Measurements from ENCODE around the gene CAPZB. TPM values are rescaled to one million over a fixed set of nuclear protein-coding genes. Genes with fewer than 3 reads are reported as not detected.
"Not testable (repeated sequence)": the region's sequence is repeated elsewhere in the genome, so short reads cannot be mapped to it uniquely, and the experiment has no call there.

Gene CAPZB
- polyA plus RNA-seq, 1 experiment, result 276 TPM

DNA sequence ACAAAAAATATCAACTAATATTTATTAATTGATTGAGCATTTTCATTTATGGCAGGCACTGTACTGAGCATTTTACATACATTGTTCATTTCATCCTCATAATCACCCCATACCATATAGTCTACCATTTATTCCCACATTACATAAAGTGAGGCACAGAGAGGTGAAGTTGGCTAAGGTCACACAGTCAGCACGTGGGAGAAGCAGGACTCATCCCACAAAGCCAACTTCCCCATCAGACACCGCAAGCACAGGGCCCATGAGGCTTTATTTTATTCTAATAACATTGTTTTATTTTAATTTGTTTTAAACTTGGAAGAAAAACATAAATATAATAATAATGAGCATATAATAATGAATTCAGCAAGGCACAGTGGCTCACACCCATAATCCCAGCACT is 43.1 kb upstream of the CAPZB start:
- Histone ChIP-seq H3K27me3 (ENCODE audit: control insufficient read depth, insufficient read depth, low read length) (no peaks in the 10 kb centered on the region), H3K36me3 (ENCODE audit: control insufficient read depth, insufficient read depth, low read length) (no peaks in the 10 kb centered on the region), H3K4me3 (ENCODE audit: low read depth, low read length) (no peak overlapping the region)
- POLR2A ChIA-PET, result no interaction called here
- no peak for DNase-seq (ENCODE audit: low read depth)
- CTCF ChIA-PET, result no interaction called here
- TF ChIP-seq CTCF (IDR thresholded peaks at IDR 0.05; ENCODE audit: insufficient read depth, low read depth, low read length), result no peak

DNA sequence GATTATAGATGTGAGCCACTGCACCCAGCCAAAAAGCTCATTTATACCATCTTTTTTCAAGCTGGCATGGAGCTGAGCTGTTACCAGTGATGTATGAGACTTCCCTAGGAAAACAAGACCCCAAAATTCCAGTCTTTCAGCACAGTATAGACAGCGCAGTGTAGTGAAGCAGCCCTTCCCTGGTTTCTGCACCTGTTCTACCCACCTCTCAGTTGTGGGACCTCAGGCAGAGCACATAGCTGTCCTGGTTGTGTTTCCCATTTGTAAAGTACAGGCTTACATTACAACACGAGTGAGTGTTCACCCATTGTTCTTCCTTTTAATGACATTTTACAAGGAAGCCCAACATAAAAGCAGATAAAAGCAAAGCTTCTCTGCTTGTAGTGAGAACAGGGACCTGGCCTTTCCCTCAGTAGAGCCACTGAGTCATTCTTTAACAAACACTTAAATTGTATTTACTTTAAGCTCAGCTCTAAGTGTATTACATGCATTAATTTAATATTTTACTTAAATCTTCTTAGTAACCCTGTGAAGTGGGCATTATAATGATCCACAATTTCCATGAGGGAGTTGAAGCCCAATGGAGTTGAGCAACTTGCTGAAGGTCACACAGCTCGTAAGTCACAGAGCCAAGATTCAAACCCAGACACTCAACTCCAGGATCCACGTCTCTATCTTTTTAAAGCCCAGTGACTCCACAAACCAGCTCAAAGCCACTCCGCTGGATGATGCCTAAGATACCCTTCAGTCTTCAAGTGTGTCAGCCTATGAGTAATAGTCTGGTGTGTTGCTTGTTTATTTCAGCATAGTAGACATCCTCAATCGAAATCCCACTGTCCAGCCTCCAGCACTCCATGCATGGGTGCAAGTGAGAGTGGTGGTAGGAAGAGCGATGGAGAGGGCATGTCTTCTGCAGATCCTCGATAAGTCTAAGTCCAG is 40.5 kb upstream of the CAPZB start:
- DNase-seq (ENCODE audit: low read depth), result no peak
- CTCF ChIA-PET, result interaction anchor here (1.6 kb wide), 1 partner anchor 14 kb away, joined by 5 read pairs; no protein-coding TSS in a partner anchor
- Histone ChIP-seq H3K36me3 (ENCODE audit: control insufficient read depth, insufficient read depth, low read length) (no peaks in the 10 kb centered on the region), H3K4me3 (ENCODE audit: low read depth, low read length) (no peak overlapping the region), H3K27me3 (ENCODE audit: control insufficient read depth, insufficient read depth, low read length) (no peaks in the 10 kb centered on the region)
- no peak for TF ChIP-seq CTCF (IDR thresholded peaks at IDR 0.05; ENCODE audit: insufficient read depth, low read depth, low read length)
- POLR2A ChIA-PET, result no interaction called here

DNA sequence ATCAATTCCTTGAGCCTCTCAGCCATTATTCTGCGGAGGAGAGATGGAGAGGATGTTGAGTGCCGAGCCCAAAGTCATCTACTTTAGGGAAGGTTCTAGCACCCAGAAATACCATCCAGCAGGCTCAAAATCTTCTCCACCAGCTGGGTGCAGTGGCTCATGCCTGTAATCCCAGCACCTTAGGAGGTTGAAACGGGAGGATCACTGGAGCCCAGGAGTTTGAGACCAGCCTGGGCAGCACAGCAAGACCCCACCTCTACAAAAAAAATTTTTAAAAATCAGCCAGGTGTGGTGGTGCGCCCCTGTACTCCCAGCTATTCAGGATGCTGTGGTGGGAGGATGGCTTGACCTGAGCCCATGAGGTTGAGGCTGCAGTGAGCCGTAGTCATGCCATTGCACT is 39.5 kb upstream of the CAPZB start:
- no peak for DNase-seq (ENCODE audit: low read depth)
- ChIA-PET POLR2A (no interaction called here), CTCF (interaction anchor here (1.6 kb wide), 1 partner anchor 13 kb away, joined by 5 read pairs; no protein-coding TSS in a partner anchor)
- no peaks in the 10 kb centered on the region for H3K36me3 ChIP-seq (ENCODE audit: control insufficient read depth, insufficient read depth, low read length)
- H3K27me3 ChIP-seq (ENCODE audit: control insufficient read depth, insufficient read depth, low read length), result no peaks in the 10 kb centered on the region
- H3K4me3 ChIP-seq (ENCODE audit: low read depth, low read length), result no peak overlapping the region
- TF ChIP-seq CTCF (IDR thresholded peaks at IDR 0.05; ENCODE audit: insufficient read depth, low read depth, low read length), result no peak

- H3K4me3 ChIP-seq (ENCODE audit: low read depth, low read length); H3K36me3 ChIP-seq (ENCODE audit: control insufficient read depth, insufficient read depth, low read length); DNase-seq (ENCODE audit: low read depth); H3K27me3 ChIP-seq (ENCODE audit: control insufficient read depth, insufficient read depth, low read length); POLR2A ChIA-PET: not testable (repeated sequence)
- CTCF ChIA-PET, result interaction anchor here (1.1 kb wide), 1 partner anchor 9 kb away, joined by 3 read pairs; no protein-coding TSS in a partner anchor
Observed at GRCh38 chr1:19522570-19522969, 37.2 kb upstream of the CAPZB start.

- no peaks in the 10 kb centered on the region for H3K36me3 ChIP-seq (ENCODE audit: control insufficient read depth, insufficient read depth, low read length)
- H3K4me3 ChIP-seq (ENCODE audit: low read depth, low read length), result no peak overlapping the region
- ChIA-PET CTCF (no interaction called here), POLR2A (no interaction called here)
- no peak for DNase-seq (ENCODE audit: low read depth)
- no peak for TF ChIP-seq CTCF (IDR thresholded peaks at IDR 0.05; ENCODE audit: insufficient read depth, low read depth, low read length)
- no peaks in the 10 kb centered on the region for H3K27me3 ChIP-seq (ENCODE audit: control insufficient read depth, insufficient read depth, low read length)
Observed at GRCh38 chr1:19521411-19521810, 36.1 kb upstream of the CAPZB start.
